HL-60/S4 treated with phorbol 12-myristate 13-acetate at 8.2 ng/mL for 4 days and 3 days (cell line): ENCODE measurements around the gene MTHFD1.

Experiments
- in situ Hi-C: fragments of 300-500 bp; cut with MboI; formaldehyde crosslinking; loops from 2 replicates; pipeline ENCODE4 v1.15.0; 2022; ENCODE audit warnings: low sequenced_read_pairs

The MTHFD1 gene

DNA sequence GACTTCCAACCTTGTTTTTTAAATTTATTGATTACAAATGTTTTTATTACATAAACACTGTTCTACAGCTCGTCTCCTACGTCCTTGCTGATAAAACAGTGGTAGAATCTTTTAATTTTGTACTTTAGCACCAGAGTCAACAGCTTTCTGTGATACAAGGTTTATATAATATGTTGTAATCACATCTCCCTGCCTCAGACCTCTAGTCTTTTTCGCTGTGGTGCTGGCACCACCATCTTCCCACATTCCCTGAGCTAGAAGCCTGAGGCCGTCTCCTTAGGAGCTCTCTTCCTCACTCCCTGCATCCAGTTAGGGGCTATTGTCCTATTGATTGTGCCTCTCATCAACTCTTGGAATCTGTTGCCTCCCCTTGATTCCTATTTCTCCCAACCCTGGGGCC is 17.1 kb downstream of the MTHFD1 start:
- in situ Hi-C loops: no loop called here

GRCh38 chr14:64407329-64407728 is 19.2 kb downstream of the MTHFD1 start:
- in situ Hi-C loops: no loop called here

DNA sequence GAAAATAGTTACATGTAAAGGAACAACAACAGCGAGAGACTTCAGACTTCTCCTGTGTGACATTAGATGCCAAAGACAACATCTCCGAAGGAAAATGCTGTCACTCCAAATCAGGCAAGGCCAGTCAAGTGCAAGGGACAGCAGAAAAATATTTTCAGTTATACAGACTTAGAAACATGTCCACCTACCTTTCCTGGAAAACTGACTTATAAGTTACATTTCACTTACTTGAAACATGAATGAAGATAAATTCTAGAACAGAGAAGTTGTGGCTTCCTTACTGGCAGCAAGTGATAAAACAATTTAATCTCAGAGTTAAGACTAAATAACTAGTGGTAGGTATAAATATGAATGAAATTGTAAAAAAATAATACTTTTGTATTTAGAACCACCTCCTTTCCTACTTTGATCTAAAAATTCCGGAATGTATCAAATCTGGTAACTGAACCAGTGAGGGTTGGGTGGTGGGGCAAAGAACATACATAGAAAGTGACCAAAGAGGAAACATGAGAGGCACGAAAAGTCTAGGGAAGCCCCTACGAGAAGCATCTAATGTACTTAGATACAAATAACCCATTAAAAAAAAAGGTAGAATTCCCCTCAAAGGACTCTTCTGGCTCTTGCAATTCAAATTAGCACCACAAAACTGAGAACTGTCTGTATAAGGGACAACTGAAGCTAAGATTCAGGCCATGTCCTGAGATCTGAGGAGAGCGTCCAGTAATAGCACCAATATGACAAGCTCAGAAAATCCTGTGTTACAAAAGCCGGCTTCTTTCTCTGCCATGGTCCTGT is 21.2 kb downstream of the MTHFD1 start:
- in situ Hi-C loops: no loop called here

DNA sequence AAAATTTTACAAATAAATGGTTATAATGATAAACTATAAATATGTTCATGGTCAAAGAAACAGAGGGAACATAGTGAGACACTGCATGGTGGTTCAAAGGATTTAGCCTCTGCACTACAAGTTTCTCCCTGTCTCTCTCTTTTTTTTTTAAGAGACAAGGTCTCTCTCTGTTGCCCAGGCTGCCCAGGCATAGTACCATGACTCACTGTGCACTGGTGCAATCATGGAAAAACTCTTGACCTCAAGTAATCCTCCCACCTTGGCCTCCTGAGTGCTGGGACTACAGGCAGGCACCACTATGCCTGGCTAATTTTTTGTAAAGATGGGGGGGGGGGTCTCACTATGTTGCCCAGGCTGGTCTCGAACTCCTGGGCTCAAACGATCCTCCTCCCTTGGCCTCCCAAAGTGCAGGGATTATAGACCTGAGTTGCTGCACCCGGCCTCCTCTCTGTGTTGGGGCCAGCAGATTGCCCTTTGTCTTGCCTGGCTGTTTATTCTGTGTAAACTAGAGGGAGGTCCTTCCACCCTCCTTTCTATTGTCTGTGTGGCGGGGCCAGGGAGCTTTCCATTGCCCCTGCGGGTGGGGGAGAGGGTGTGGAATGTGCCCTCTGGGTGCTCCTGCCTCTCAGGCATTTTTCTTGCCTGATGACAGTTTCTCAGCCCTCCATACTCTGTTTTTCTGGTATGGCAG is 22.1 kb downstream of the MTHFD1 start:
- in situ Hi-C loops: no loop called here

DNA sequence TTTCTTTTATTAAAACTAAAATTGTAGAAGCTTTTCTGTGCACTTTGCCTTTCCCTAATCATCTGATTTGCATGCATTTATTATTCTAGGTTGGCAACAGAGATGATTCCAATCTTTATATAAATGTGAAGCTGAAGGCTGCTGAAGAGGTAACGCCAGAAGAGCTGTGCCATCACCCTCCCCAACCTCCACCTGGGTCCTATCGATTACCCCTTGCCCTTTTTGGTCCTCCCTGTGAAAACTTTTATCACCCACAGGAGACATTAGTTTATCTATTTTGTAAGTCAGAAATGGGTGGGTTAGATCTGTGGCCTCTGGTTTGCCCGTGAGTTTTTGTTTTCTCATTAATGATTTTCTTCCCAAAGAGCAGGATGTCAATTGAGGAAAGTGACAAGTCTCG is 22.8 kb downstream of the MTHFD1 start:
- in situ Hi-C loops: no loop called here

GRCh38 chr14:64412237-64412636 is 24.1 kb downstream of the MTHFD1 start:
- in situ Hi-C loops: no loop called here

DNA sequence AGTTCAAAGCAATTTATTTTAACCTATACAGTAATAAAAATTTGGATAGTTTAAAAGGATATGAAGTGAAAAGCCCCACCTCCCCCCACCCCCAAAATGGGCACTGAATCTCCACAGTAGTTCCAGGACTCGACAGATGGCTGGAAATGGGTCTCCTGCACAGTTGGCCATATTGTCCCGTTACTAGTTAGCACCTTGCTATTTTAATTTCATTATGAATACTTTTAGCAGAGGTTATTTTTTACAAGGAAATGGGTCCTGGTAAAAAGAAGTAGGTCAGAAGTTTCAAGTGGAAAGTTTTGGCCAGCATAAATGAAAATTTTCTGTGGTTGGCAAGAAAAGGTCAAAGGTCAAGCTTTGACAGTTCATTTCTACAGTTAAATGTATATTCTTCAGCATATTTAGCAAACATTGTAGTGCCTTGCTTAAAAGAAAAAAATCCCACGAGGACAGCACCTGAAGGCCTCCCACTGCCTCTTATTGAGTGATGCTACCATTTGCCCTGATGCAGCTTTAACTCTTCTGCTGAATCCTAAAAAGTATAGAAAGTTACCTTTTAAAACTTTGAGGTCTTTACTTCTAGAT is 28.3 kb downstream of the MTHFD1 start:
- in situ Hi-C loops: no loop called here

DNA sequence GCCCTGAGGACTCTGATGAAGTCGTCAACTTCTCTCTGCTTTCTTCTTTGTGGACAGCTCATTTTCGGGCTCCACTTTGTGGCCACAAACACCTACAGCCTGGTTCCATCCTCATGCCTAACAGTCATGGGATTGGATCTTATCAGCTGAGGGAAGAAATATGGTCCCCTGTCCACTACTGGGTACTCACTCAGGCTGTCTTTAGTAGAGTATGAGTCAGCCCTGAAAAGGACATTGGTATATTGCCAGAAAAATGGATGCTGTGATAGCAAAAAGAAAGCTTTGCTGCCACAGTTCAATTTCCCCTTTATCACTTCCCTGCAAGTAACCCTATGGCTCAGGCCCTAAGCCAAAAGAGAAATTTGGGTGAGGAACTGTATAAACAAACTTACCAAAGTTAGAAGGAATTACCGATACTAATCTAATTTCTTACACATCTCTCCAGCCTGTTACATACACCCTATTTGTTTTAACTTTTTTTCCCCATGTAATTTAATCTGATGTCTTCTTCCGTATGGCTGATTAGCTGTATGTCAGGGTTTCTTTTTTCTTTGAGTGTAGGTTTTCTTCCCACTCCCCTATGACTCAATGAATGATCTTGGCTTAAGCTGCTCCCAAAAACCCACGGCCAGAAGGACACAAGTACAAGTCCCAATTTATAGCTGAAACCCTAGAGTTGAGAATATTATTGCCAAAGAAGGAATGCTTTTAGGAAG is 29.1 kb downstream of the MTHFD1 start:
- in situ Hi-C loops: no loop called here

DNA sequence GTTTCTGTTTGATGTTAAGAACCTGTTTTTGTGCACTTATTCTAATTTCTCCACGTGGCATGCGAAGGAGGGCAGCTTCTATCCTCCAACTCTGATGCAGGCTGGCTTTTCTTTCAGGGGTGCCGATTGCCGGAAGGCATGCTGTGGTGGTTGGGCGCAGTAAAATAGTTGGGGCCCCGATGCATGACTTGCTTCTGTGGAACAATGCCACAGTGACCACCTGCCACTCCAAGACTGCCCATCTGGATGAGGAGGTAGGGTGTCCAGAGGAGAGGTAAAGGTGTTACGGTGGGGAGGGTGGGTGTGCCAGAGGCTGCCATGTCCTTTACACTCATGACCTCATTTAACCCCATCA is 29.6 kb downstream of the MTHFD1 start:
- in situ Hi-C loops: no loop called here

GRCh38 chr14:64419003-64419402 is 30.9 kb downstream of the MTHFD1 start:
- in situ Hi-C loops: no loop called here

- in situ Hi-C loops: no loop called here
These were observed 33.0 kb downstream of the MTHFD1 start for GRCh38 chr14:64421166-64421565.

GRCh38 chr14:64422005-64422404 is 33.9 kb downstream of the MTHFD1 start:
- in situ Hi-C loops: no loop called here

DNA sequence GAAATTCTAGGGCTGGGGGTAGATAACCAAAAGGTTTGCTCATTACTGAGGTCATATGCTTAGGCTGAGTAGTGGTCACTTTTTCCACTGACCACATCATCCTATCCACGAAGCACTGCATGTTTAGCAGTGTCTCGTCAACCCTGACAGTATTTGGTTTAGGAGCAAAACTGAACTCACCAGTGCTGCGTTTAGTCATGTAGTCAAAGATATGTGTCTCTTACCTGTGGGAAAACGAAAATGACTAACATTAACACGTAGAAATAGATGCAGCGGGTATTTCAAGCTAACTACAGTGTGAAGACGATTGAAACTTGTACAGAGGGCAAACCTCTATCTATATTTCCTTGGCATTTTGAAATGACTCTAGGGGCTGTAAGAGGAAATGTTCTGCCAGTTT is 34.6 kb downstream of the MTHFD1 start:
- in situ Hi-C loops: no loop called here

GRCh38 chr14:64423987-64424386 is 35.8 kb downstream of the MTHFD1 start:
- in situ Hi-C loops: no loop called here

- in situ Hi-C loops: no loop called here
These were observed 46.4 kb downstream of the MTHFD1 start for GRCh38 chr14:64434528-64434927.

DNA sequence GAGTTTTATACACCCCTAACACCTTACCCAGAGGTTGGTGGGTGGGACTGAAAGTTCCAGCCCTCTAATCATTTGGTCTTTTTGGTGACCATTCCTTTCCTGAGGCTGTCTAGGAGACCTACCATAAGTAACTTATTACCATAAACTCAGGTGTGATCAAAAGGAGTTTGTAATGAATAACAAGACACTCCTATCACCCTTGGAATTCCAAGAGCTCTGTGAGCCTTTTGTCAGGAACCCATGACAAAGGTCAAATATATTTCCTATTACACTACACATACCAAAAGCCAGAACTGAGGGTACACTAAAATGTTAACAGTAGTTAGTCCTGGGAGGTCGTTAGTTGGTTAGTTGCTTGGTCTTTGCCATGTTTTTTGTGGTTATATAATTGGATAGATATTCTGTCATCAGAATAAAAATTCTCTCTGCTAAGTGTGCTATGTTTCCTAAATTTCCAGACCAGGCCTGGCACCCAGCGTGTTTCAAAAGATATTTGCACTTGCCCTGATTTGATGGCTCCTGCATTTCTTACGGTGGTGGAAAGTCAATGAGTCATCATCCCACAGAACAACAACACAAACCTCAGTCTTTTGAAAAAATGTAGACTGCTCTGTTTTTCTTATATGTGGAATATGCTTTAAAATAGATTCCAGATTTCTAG is 50.2 kb downstream of the MTHFD1 start:
- in situ Hi-C loops: no loop called here

- in situ Hi-C loops: no loop called here
These were observed 51.0 kb downstream of the MTHFD1 start for GRCh38 chr14:64439141-64439540.

- in situ Hi-C loops: no loop called here
These were observed 52.3 kb downstream of the MTHFD1 start for GRCh38 chr14:64440494-64440893.

GRCh38 chr14:64442300-64442988 is 54.3 kb downstream of the MTHFD1 start:
- in situ Hi-C loops: no loop called here

- in situ Hi-C loops: no loop called here
These were observed 56.0 kb downstream of the MTHFD1 start for GRCh38 chr14:64444140-64444539.
